ENCODE results near the gene MBD3L3.

DNA sequence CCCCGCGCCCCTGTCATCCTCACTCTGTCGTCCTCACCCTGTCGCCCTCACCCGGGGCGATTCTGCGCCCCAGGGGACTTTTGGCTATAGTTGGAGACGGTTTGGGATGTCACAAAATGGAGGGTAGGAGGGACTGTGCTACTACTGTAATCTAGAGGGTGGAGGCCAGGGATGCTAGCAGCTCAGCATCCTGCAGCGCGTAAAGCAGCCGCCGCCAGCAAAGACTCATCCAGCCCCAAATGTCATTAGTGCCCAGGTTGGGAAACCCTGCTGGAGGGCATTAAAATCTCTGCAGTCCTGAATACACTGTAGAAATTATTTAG lies 11.4 kb upstream of the MBD3L3 start:
- TF ChIP-seq, protein P1, sequence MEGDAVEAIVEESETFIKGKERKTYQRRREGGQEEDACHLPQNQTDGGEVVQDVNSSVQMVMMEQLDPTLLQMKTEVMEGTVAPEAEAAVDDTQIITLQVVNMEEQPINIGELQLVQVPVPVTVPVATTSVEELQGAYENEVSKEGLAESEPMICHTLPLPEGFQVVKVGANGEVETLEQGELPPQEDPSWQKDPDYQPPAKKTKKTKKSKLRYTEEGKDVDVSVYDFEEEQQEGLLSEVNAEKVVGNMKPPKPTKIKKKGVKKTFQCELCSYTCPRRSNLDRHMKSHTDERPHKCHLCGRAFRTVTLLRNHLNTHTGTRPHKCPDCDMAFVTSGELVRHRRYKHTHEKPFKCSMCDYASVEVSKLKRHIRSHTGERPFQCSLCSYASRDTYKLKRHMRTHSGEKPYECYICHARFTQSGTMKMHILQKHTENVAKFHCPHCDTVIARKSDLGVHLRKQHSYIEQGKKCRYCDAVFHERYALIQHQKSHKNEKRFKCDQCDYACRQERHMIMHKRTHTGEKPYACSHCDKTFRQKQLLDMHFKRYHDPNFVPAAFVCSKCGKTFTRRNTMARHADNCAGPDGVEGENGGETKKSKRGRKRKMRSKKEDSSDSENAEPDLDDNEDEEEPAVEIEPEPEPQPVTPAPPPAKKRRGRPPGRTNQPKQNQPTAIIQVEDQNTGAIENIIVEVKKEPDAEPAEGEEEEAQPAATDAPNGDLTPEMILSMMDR (IDR thresholded peaks at IDR 0.05): no peak
- TF ChIP-seq POLR2AphosphoS5 (IDR thresholded peaks at IDR 0.05; ENCODE audit: insufficient read depth in 1 of 2, low read depth in 1 of 2) (no peak), POLR2A (IDR thresholded peaks at IDR 0.05) (no peak)

All from vagina (tissue), 2 donors.